Heart right ventricle (tissue), 16 donors: ENCODE results near the gene GSTA1. TPM values are rescaled to one million over a fixed set of nuclear protein-coding genes. Genes with fewer than 3 reads are reported as not detected.
"Not testable (repeated sequence)": the region's sequence is repeated elsewhere in the genome, so short reads cannot be mapped to it uniquely, and the experiment has no call there.

ENCODE experiments used
- ATAC-seq, 8 donors: fragments of 200-7000 bp; cut with Tn5 transposase; one replicate each; pipeline ENCODE4 v1.9.1; 2020; ENCODE audit warnings: mild to moderate bottlenecking in 8 of 8, moderate library complexity in 8 of 8, moderate number of reproducible peaks in 1 of 8
- DNase-seq, 2 donors: peaks; one replicate each; pipeline ENCODE4 v3.0.0-alpha.2; 2020
- H3K27ac ChIP-seq, 10 donors: fragments of 200-600 bp; sonication (generic) in 2 of 10; one replicate each; pipeline versions ENCODE4 v1.5.0 to v1.8.0; 2020 to 2022; ENCODE audit warnings: mild to moderate bottlenecking in 3 of 10
- H3K27me3 ChIP-seq, 7 donors: fragments of 200-600 bp; one replicate each; pipeline ENCODE4 v1.8.0; 2021 to 2022; ENCODE audit warnings: mild to moderate bottlenecking in 2 of 7
- H3K36me3 ChIP-seq, 9 donors: fragments of 200-600 bp; sonication (generic) in 1 of 9; one replicate each; pipeline versions ENCODE4 v1.5.0 to v1.8.0; 2020 to 2022; ENCODE audit warnings: mild to moderate bottlenecking in 2 of 9
- H3K4me1 ChIP-seq, 9 donors: fragments of 200-600 bp; sonication (generic) in 1 of 9; one replicate each; pipeline versions ENCODE4 v1.5.0 to v1.8.0; 2020 to 2022; ENCODE audit warnings: mild to moderate bottlenecking in 4 of 9
- H3K4me3 ChIP-seq, 10 donors: fragments of 200-600 bp; sonication (generic) in 2 of 10; one replicate each; pipeline versions ENCODE4 v1.5.0 to v1.8.0; 2020 to 2022; ENCODE audit warnings: mild to moderate bottlenecking in 7 of 10, moderate library complexity in 2 of 10
- H3K9me3 ChIP-seq, 11 donors: fragments of 200-600 bp in 10 of 11; sonication (generic) in 2 of 11; one replicate each; pipeline versions ENCODE4 v1.5.0 to v1.8.0; 2013 to 2022; ENCODE audit warnings: mild to moderate bottlenecking in 2 of 11, control low read depth in 1 of 11, moderate library complexity in 1 of 11
- WGBS, 2 donors: extraction: QIAGEN DNeasy Blood & Tissue Kit; methylation state at CpG; one replicate each; pipeline ENCODE4 v1.1.7; 2013; ENCODE audit warnings: inconsistent platforms in 1 of 2; 5-methylcytosine and 5-hydroxymethylcytosine counted together
- intact Hi-C, 10 donors: fragments of 100-400 bp; cut with DNase I; formaldehyde crosslinking; loops; one replicate each; pipeline versions ENCODE4 v1.11.1 to v1.14.2; 2022
- polyA plus RNA-seq, 2 donors: library from polyadenylated mRNA; stranded (reverse); fragments of 200-250 nt; gene quantifications; one replicate each; pipeline ENCODE4 v1.2.3, GENCODE V29; 2013
- total RNA-seq, 10 donors: library from RNA; stranded (reverse); fragmentation: NEBNext Ultra II Directional in 3 of 10; extraction: Animal tissue kit (Norgen Biotek cat#: 25700) in 3 of 10; gene quantifications; one replicate each; pipeline versions ENCODE4 v1.2.1 to v1.2.4, GENCODE V29; 2021 to 2023
- TF ChIP-seq, protein P1 (sequence below), 9 donors: fragments of 200-600 bp; sonication (generic) in 2 of 9; IDR thresholded peaks; one replicate each; pipeline versions ENCODE4 v1.5.0 to v1.8.0; 2021 to 2022; ENCODE audit warnings: antibody characterized with exemption in 9 of 9, mild to moderate bottlenecking in 5 of 9, moderate library complexity in 1 of 9
- donor health status: Arrhythmogenic right ventricular cardiomyopathy.
- donor health status: ischemic (EF 13 %, LVEDD 7.1; RV severe dilation, severe dysfunction).
- donor health status: healthy with polysubstance abuse.
- donor health status: DM: no; HTN: yes; CAD: no.
- donor health status: DM: no; HTN: no; CAD: no.
- donor health status: ischemic (EF 25% LVEDD 6.9; RV normal size, moderate dysfunction).
- donor health status: ischemic (EF 25% LVEDD 5.7; RV mildly dilated, moderate dysfunction).
- donor health status: healthy.
- donor health status: DM: yes; HTN: yes; CAD: no.
- donor health status: Ischemic cardiomyopathy.
- donor health status: ischemic (EF 35%, LVEDD 5.7; RV mildly dilated, moderate dysfunction).
- donor health status: nonischemic (EF 11% LVEDD 7.7; RV severe dilation, severe dysfunction).
- donor health status: DM: yes; HTN: yes; CAD: no.
- donor health status: PGD.
- donor health status: ischemic (EF 29% LVEDD 5.4; RV normal size, mild dysfunction).
- donor health status: nonischemic (EF 23%, LVEDD 6.1; RV moderate dilation, normal function).

Gene GSTA1
- total and polyA plus RNA-seq, 12 donors, result not detected

DNA sequence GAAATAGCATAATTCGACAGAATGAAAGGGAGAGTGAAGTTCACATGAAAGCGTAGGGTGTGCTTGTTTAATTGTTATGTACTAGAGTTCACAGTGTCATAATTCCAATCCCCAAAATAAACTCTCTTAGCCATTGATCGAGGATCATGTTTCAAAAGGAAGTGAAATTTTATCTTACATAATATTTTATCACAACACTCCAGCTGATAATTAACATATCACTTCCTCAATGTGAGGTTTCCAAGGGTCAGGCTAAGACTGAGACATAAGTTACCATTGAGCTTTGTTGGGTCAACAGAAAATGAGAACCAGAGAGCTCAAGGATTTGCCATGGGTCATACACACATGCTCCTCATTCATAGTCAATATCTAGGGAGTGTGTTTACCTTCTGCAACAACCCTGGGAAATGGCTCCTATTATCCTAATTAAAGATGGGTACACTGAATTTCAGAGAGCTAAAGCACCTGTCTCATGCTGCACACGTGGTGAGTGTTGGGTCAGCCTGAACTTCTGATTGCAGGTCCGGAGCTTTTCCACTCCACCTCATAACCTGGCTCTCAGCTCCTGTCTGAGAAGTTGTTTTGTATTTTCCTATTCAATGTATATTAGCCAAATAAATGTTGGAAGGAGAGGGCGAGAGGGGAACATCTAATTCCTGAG lies 43.4 kb downstream of the GSTA1 start:
- no peaks in the 10 kb centered on the region for H3K36me3 ChIP-seq
- intact Hi-C loops, result no loop called here
- DNase-seq (no peak), ATAC-seq (no peak)
- WGBS, 2 donors, result 61 to 72% methylated on average over 6 of the region's 6 CpGs
- H3K4me1 ChIP-seq, result peaks cover 0 to 5% (median 0%) of the 10 kb centered on the region in 9 donors
- H3K27me3 ChIP-seq, result peaks cover 0 to 5% (median 0%) of the 10 kb centered on the region in 7 donors
- no peak overlapping the region for H3K27ac ChIP-seq
- H3K4me3 ChIP-seq, result no peak overlapping the region
- H3K9me3 ChIP-seq, result no peaks in the 10 kb centered on the region
- TF ChIP-seq, protein P1, sequence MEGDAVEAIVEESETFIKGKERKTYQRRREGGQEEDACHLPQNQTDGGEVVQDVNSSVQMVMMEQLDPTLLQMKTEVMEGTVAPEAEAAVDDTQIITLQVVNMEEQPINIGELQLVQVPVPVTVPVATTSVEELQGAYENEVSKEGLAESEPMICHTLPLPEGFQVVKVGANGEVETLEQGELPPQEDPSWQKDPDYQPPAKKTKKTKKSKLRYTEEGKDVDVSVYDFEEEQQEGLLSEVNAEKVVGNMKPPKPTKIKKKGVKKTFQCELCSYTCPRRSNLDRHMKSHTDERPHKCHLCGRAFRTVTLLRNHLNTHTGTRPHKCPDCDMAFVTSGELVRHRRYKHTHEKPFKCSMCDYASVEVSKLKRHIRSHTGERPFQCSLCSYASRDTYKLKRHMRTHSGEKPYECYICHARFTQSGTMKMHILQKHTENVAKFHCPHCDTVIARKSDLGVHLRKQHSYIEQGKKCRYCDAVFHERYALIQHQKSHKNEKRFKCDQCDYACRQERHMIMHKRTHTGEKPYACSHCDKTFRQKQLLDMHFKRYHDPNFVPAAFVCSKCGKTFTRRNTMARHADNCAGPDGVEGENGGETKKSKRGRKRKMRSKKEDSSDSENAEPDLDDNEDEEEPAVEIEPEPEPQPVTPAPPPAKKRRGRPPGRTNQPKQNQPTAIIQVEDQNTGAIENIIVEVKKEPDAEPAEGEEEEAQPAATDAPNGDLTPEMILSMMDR (IDR thresholded peaks at IDR 0.05), result no peak

DNA sequence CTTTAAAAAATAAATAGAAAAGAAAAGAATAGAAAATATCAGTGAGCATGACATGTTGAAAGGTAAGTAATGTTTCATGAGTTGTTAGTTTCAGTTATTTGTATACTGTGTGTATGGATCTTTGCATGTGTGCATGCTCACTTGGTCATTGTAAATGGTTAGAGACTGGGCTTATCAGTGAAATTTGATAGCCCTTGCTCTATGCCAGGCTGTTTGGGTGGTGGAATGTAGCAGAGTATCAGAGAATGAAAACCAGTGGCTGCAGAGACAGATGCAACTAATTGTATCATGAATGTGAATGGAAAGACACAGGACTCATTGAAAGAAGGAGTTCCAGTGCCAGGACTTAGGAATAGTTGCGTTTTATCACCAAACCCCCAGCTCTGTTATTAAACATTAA lies 44.5 kb downstream of the GSTA1 start:
- intact Hi-C loops, result no loop called here
- TF ChIP-seq, protein P1 (IDR thresholded peaks at IDR 0.05), result no peak
- no peak overlapping the region for H3K4me3 ChIP-seq
- ATAC-seq (no peak), DNase-seq (no peak)
- H3K4me1 ChIP-seq, result peaks cover 0 to 5% (median 0%) of the 10 kb centered on the region in 9 donors
- no peaks in the 10 kb centered on the region for H3K36me3 ChIP-seq
- no peak overlapping the region for H3K27ac ChIP-seq
- 33 to 72% methylated on average over 1 of the region's 1 CpG for WGBS, 2 donors
- H3K9me3 ChIP-seq, result no peaks in the 10 kb centered on the region
- peaks cover 0 to 5% (median 0%) of the 10 kb centered on the region in 7 donors for H3K27me3 ChIP-seq

DNA sequence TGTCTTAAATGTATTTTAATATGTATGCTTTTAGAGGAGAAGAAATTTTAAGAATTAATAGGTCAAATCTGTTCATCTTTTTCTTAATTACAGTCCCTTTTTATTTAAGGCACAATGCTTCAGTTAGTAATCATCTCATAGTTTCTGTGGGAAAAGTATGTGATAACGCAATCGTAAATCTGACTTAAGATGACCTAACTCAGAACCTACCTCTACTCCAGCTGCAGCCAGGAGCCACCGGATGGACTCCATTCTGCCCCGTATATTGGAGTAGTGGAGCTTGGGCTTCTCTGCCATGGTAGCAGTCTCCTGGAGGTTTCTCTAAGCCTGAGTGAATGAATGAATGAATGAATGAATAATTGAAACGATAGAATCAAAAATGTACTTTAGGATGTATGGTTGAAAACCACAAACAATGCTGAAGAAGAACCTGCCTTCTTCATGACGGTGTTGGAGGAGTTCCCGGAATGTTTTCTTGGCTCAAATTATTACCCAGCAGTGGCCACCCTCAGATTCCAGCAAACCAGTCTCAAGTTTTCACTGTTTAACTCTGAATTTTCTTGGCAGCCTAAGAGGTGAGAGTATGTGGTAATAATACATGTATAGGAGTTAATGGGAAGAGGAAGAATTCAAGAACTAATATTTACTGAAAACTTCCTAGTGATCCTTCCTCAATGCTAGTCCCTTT lies 45.8 kb downstream of the GSTA1 start:
- intact Hi-C loops, H3K4me1 ChIP-seq, ATAC-seq, H3K27me3 ChIP-seq, H3K27ac ChIP-seq, DNase-seq, H3K4me3 ChIP-seq, H3K36me3 ChIP-seq, H3K9me3 ChIP-seq: not testable (repeated sequence)
- WGBS, 2 donors, result 70 to 88% methylated on average over 7 of the region's 7 CpGs

DNA sequence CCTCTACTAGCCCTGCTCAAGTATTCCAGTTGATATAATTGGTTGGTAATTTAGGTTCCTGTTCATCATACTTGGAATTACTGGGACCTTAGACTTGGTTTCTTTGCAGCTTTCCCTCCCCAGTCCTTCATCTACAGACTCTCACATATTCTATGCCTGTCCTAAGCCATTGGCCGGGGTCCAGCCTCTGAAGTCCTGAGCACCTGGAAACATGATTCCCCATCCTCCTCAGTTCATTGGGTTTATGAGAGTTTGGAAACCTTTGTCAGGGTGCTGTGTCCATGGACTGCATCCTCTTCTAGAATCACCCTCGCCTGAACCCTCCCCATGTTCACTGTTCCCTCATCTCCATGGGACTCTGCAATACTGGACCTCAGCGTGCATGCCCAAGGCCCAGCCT lies 49.2 kb downstream of the GSTA1 start:
- Histone ChIP-seq H3K4me3 (no peak overlapping the region), H3K27ac (no peak overlapping the region), H3K27me3 (no peaks in the 10 kb centered on the region), H3K9me3 (peaks cover 0 to 7% (median 0%) of the 10 kb centered on the region in 11 donors), H3K4me1 (peaks cover 0 to 5% (median 0%) of the 10 kb centered on the region in 9 donors), H3K36me3 (no peaks in the 10 kb centered on the region)
- 84 to 88% methylated on average over 3 of the region's 3 CpGs for WGBS, 2 donors
- intact Hi-C loops, result no loop called here
- ATAC-seq (no peak), DNase-seq (no peak)
- TF ChIP-seq, protein P1 (IDR thresholded peaks at IDR 0.05), result no peak

GRCh38 chr6:52753137-52753536 lies 50.5 kb downstream of the GSTA1 start:
- H3K4me1 ChIP-seq, DNase-seq, H3K36me3 ChIP-seq, H3K4me3 ChIP-seq, H3K9me3 ChIP-seq, intact Hi-C loops, H3K27ac ChIP-seq, ATAC-seq, H3K27me3 ChIP-seq: not testable (repeated sequence)
- 91 to 92% methylated on average over 2 of the region's 2 CpGs for WGBS, 2 donors
